Measurements from ENCODE around the gene NFE2. TPM values are rescaled to one million over a fixed set of nuclear protein-coding genes. Genes with fewer than 3 reads are reported as not detected.
"Not testable (repeated sequence)": the region's sequence is repeated elsewhere in the genome, so short reads cannot be mapped to it uniquely, and the experiment has no call there.

The NFE2 gene
- total RNA-seq, 4 donors from 2014 or later: 0.40 to 1.2 TPM; not detected in 2

DNA sequence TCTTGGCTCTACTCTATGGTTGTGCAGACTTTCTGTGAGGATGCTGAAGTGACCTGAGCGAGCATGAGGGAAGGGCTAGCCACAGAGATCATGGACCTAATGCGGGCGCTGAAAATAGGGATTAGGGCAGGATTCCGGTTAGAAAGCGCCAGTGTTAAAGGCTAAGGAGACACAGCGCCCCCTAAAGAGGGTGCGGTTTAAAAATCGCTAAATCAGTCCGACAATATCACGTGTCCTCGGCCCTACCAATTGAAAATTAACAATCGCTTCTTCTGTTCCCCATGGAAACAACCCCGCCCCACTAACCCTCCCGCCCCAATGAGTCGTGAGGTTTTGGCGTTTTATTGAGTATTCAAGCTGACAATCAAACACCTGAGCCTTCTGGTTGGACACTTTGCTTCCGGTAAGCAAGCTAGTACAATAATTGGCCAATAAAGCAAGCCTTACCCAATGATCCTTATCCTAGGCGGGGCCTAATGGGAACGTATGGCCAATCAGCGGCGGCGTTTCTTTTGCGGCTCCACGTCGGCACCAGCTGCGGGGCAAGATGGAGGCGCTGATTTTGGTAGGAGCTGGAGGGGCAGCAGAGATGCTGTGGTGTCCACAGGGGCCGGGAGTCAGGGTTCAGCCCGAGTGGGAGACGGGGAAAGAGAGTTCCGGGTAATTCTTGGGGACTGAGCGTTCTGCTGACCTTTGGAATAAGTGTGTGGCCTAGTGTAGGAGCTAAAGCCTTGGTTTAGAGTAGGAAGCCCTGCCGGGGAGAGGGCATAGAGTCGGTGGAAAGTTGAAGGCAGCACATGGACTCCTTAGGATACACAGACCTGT lies 24.0 kb upstream of the NFE2 start, which contains the start of gene COPZ1:
Gene COPZ1, plus strand, starts transcription at position 515 of the 825 bp plus-strand sequence. Its CDS starts 33 bp downstream, at position 548.
- Histone ChIP-seq H3K36me3 (no peaks in the 10 kb centered on the region), H3K27ac (peak within 1 kb of the TSS; percentile 86 to 88), H3K27me3 (no peaks in the 10 kb centered on the region), H3K4me1 (peaks cover 0 to 8% of the 10 kb centered on the region in 2 donors), H3K4me3 (peak within 1 kb of the TSS; percentile 75 to 86), H3K9me3 (no peaks in the 10 kb centered on the region)
- intact Hi-C loops (cut with DNase I; ENCODE audit: low total_unique reads): no loop called here
- TF ChIP-seq POLR2A (IDR thresholded peaks at IDR 0.05): peak; percentile 64 to 77
- TF ChIP-seq, protein P1, sequence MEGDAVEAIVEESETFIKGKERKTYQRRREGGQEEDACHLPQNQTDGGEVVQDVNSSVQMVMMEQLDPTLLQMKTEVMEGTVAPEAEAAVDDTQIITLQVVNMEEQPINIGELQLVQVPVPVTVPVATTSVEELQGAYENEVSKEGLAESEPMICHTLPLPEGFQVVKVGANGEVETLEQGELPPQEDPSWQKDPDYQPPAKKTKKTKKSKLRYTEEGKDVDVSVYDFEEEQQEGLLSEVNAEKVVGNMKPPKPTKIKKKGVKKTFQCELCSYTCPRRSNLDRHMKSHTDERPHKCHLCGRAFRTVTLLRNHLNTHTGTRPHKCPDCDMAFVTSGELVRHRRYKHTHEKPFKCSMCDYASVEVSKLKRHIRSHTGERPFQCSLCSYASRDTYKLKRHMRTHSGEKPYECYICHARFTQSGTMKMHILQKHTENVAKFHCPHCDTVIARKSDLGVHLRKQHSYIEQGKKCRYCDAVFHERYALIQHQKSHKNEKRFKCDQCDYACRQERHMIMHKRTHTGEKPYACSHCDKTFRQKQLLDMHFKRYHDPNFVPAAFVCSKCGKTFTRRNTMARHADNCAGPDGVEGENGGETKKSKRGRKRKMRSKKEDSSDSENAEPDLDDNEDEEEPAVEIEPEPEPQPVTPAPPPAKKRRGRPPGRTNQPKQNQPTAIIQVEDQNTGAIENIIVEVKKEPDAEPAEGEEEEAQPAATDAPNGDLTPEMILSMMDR (IDR thresholded peaks at IDR 0.05): peak; percentile 57 to 69 (median 64)
- DNase-seq: peak; percentile 93 to 98

DNA sequence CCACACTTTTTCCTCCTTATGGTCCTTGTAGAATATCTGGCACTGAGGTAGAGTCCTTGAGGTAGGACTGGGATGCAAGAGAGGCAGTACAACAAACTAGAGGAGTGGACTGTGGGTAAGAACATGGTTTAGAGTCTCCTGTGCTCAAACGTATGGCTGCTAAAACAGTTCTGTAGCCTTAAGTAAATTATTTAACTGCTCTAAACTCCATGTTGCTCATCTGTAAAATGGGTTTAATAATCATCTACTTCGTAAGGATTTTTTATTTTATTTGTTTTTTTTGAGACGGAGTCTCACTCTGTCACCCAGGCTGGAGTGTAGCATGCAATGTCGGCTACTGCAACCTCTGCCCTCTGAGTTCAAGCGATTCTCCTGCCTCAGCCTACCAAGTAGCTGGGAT lies 20.5 kb upstream of the NFE2 start:
- TF ChIP-seq, protein P1 (IDR thresholded peaks at IDR 0.05): no peak
- no peak for TF ChIP-seq POLR2A (IDR thresholded peaks at IDR 0.05)
- no peak for DNase-seq
- intact Hi-C loops (cut with DNase I; ENCODE audit: low total_unique reads): no loop called here

DNA sequence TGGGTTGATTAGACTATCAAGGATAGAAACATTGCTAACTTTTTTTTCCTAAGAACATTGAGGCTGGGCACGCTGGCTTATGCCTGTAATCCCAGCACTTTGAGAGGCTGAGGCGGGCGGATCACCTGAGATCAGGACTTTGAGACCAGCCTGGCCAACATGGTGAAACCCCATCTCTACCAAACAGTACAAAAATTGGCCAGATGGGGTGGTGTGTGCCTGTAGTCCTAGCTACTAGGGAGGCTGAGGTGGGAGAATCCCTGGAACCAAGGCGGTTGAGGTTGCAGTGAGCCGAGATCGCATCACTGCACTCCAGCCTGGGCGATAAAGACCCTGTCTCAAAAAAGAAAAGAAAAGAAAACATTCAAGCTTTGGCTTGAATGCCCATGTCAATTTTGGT lies 11.5 kb upstream of the NFE2 start:
- H3K36me3 ChIP-seq; DNase-seq; H3K4me1 ChIP-seq; H3K9me3 ChIP-seq; intact Hi-C loops (cut with DNase I; ENCODE audit: low total_unique reads); H3K27me3 ChIP-seq; H3K27ac ChIP-seq; H3K4me3 ChIP-seq: not testable (repeated sequence)

More for the DNA sequence above, 20.5 kb upstream of the NFE2 start:
- Histone ChIP-seq H3K4me3 (no peak overlapping the region), H3K36me3 (no peaks in the 10 kb centered on the region), H3K27ac (no peak overlapping the region), H3K9me3 (no peaks in the 10 kb centered on the region), H3K4me1 (no peaks in the 10 kb centered on the region), H3K27me3 (no peaks in the 10 kb centered on the region)

DNA sequence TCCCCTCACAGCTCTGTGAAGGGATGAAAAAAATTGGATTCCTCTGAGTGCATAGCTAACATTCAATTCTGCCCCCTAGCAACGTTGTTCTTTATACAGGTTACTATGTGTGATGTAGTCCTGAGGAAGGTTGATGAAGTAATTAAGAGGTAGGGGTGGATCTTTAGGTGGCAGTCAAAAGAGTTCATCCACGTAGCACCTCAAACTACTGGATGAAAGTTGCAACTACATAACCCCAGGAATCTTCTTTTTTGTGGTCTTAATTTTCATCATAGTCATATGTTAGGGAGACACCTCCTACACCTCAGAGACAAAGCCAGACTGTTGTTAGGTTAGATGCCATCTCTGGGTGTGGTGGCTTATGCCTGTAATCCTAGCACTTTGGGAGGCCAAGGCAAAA lies 10.2 kb upstream of the NFE2 start:
- no peak for DNase-seq
- intact Hi-C loops (cut with DNase I; ENCODE audit: low total_unique reads): no loop called here
- TF ChIP-seq, protein P1 (IDR thresholded peaks at IDR 0.05): no peak
- no peak for TF ChIP-seq POLR2A (IDR thresholded peaks at IDR 0.05)
- no peaks in the 10 kb centered on the region for H3K36me3 ChIP-seq
- H3K4me3 ChIP-seq: no peak overlapping the region
- no peaks in the 10 kb centered on the region for H3K4me1 ChIP-seq
- H3K27me3 ChIP-seq: no peaks in the 10 kb centered on the region
- no peaks in the 10 kb centered on the region for H3K9me3 ChIP-seq
- H3K27ac ChIP-seq: no peak overlapping the region

DNA sequence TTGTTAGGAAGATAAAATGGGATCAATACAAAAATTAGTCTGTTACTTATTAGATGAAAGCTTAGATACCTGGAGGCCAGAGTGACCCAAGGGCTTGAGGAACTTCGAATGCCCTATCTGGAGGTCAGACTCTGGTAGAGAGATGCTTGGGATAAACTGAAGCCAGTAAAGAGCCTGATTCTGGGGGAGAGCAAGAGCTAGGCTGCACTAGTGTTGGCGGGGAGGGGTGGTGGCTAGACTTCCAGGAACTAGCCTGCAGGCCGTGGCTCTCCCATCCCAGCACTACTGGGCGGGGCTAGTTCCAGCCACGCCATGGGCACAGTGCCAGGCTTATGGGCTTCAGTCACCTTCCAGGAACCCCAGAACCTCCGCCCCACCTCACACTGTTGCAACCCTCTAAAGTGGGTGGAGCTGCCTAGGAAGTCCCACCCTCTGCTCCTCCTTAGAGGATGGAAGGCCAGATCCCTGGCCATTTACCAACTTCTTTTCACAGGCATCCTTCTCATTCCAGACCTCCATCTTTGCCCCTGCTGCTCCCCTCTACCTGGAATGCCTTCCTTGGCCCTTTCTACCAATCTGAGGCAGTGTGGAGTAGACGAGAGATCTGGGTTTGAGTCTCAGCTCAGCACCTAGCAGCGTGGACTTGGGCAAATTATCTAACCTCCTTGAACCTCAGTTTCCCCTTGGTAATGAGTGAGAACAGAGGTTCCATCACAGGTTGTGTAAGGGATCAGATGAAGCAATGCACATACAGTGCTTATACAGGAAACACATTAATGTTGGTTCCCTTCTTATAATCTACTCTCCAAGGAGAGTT lies 6.3 kb upstream of the NFE2 start:
- Histone ChIP-seq H3K4me1 (no peaks in the 10 kb centered on the region), H3K36me3 (no peaks in the 10 kb centered on the region), H3K27me3 (peaks cover 0 to 5% of the 10 kb centered on the region in 2 donors), H3K9me3 (no peaks in the 10 kb centered on the region), H3K27ac (no peak overlapping the region), H3K4me3 (no peak overlapping the region)
- intact Hi-C loops (cut with DNase I; ENCODE audit: low total_unique reads): no loop called here
- DNase-seq: peak; percentile 44 to 45
- TF ChIP-seq POLR2A (IDR thresholded peaks at IDR 0.05): no peak

Measured in uterus (tissue), 4 donors.